Fibroblast of pulmonary artery (primary cell): ENCODE measurements around the gene CTNNA3.
A peak's percentile ranks its signal among the peaks of the same experiment; 100 is the strongest.
"Not testable (repeated sequence)": the region's sequence is repeated elsewhere in the genome, so short reads cannot be mapped to it uniquely, and the experiment has no call there.

Source experiments
- DNase-seq: peaks from one replicate; pipeline ENCODE4 v3.0.0-alpha.2; 2010; ENCODE audit warnings: low read depth
- H3K4me3 ChIP-seq: replicated peaks from 2 replicates; pipeline ENCODE4 v1.5.1; 2011; ENCODE audit warnings: low read depth, mild to moderate bottlenecking, control low read depth, low read length, moderate library complexity
- CTCF ChIP-seq: IDR thresholded peaks from 2 replicates; pipeline ENCODE4 v1.5.1; 2011; ENCODE audit warnings: mild to moderate bottlenecking, control low read depth, low read length, inconsistent platforms; ENCODE audit errors: missing control alignments

CTNNA3 gene

GRCh38 chr10:67602268-67602950 lies 93.6 kb downstream of the CTNNA3 start:
- no peak overlapping the region for H3K4me3 ChIP-seq
- DNase-seq = peak; percentile 90
- TF ChIP-seq CTCF = no peak

- no peak for TF ChIP-seq CTCF
- no peak for DNase-seq
- H3K4me3 ChIP-seq = no peak overlapping the region
Measured at GRCh38 chr10:67599597-67599996, 96.4 kb downstream of the CTNNA3 start.

GRCh38 chr10:67596641-67597040 lies 99.4 kb downstream of the CTNNA3 start:
- no peak for DNase-seq
- H3K4me3 ChIP-seq = no peak overlapping the region
- TF ChIP-seq CTCF = no peak

GRCh38 chr10:67587771-67588170 lies 108.2 kb downstream of the CTNNA3 start:
- no peak for DNase-seq
- H3K4me3 ChIP-seq = no peak overlapping the region
- no peak for TF ChIP-seq CTCF

GRCh38 chr10:67575532-67575931 lies 120.5 kb downstream of the CTNNA3 start:
- H3K4me3 ChIP-seq = no peak overlapping the region
- DNase-seq = no peak
- TF ChIP-seq CTCF = no peak

- no peak overlapping the region for H3K4me3 ChIP-seq
- DNase-seq = no peak
- no peak for TF ChIP-seq CTCF
Measured at GRCh38 chr10:67573484-67573883, 122.5 kb downstream of the CTNNA3 start.

- DNase-seq = no peak
Measured at GRCh38 chr10:67571503-67571902, 124.5 kb downstream of the CTNNA3 start.

GRCh38 chr10:67558311-67558710 lies 137.7 kb downstream of the CTNNA3 start:
- DNase-seq, H3K4me3 ChIP-seq: not testable (repeated sequence)

More at GRCh38 chr10:67571503-67571902, 124.5 kb downstream of the CTNNA3 start:
- H3K4me3 ChIP-seq = no peak overlapping the region
- no peak for TF ChIP-seq CTCF
